ENCODE data around the gene UGT1A5. TPM values are rescaled to one million over a fixed set of nuclear protein-coding genes. Genes with fewer than 3 reads are reported as not detected.

The UGT1A5 gene
- total RNA-seq, 1 donor from 2014 or later, result not detected

DNA sequence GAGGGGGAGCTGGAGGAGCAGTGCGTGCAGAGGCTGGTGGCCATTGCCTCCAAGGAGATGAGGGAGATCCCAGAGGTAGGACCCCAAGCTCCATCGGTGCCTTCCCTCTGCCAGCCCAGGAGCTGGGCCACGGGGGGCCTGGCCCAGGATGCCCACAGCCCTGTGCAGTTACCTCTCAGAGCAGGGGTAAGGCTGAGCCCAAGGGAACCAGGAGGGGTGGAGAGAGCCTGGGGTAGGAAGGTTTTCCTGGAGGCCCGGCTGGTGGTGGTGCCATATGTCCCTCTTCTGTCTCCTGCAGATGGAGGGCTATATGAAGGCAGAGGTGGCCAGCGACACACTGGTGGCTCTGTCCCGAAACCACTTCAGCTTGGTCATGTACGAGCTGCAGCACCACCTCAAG lies 76.8 kb downstream of the UGT1A5 start:
- no peak for DNase-seq

- DNase-seq, result no peak
These were observed 78.6 kb downstream of the UGT1A5 start for GRCh38 chr2:233791151-233791882.

DNA sequence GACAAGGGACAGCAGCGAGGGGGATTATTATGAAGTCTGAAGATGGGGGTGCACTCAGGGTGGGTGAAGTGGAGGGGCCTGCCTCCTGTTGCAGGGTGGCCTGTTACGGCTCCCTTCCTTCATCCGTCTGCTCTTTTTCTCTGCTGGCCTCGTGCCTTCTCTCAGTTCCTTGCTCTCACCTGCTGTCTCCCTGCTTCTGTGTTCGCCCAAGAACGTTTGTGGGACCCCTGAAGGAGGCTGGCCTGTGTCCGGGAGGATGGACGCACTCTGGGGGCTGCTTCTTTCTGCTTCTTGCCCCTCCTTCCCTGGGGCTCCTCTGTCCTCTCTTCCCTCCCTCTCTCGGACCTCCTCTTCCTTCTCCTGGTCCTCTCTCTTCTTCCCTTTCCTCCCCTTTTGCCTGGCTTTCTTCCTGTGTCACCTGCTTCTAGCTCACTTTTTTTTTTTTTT lies 79.2 kb downstream of the UGT1A5 start:
- DNase-seq, result no peak

DNA sequence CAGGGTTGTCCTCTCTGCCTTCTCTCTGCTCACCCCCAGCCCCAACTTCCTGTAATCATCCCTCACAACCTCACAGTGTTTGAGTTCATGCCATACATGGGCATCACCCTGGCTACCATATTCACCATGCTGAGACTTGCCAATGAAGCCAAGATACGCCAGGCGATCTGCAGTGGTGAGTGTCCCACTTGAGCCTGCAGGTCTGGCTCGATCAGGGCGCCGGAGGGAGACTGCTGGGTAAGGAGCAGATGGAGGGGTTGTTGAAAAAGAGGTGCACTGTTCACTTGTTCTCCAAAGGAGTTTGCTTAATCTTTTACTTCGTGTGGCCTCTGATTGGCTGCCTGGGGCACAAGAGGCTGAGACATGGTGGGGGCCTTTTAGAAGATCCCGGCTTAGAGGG lies 80.0 kb downstream of the UGT1A5 start:
- DNase-seq, result no peak

- no peak for DNase-seq
These were observed 80.9 kb downstream of the UGT1A5 start for GRCh38 chr2:233793465-233794127.

GRCh38 chr2:233794128-233794658 lies 81.5 kb downstream of the UGT1A5 start:
- no peak for DNase-seq

DNA sequence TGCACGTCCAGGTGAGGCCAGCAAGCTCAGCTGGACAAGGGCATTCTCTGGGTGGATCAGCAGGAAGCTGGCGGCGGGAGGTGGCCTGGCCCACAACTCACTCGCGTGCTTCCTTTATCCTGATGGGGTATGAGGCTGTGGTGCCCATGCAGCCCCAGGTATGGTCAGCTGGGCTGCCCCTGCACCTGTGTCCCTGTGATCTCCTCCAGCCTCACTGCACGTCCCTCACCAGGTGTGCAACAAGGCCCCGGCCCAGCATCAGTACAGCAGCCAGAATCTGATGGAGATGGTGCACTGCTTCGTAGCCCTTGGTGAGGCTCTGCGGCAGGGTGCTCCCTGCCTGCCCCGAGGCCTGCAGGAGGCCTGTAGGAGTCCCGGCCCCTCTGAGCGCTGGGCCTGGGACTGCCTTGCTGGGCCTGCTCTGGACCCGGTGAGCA lies 83.0 kb downstream of the UGT1A5 start:
- no peak for DNase-seq

- no peak for DNase-seq
These were observed 83.5 kb downstream of the UGT1A5 start for GRCh38 chr2:233796254-233796653.

GRCh38 chr2:233798335-233799086 lies 85.8 kb downstream of the UGT1A5 start:
- no peak for DNase-seq

DNA sequence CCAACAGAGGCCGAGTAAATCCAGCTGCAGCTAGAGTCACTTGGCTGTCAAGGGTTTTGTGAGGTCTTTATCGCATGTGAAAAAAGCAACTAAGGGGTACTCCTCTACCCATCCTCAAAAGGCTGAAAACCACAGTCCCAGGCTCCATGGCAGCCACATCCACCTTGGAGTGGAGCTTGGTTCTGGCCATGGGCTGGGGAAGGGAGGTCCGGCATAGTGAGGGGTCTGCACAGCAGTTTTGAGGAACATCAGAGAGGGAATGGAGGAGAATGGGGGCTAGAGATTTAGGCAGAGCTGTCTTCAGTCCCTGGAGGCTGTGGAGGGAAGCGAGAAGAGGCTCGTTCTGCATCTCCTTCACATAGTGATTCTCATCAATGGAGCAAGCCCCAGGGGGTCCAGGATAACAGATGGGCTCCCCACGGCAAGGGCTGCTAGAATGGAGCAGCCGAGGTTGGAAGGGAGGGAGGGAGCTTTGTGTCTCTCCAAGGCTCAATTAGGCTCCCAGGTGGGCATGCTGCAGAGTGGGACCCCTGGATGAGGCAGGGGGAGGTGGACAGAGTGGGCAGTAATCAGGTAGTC lies 86.5 kb downstream of the UGT1A5 start:
- no peak for DNase-seq

DNA sequence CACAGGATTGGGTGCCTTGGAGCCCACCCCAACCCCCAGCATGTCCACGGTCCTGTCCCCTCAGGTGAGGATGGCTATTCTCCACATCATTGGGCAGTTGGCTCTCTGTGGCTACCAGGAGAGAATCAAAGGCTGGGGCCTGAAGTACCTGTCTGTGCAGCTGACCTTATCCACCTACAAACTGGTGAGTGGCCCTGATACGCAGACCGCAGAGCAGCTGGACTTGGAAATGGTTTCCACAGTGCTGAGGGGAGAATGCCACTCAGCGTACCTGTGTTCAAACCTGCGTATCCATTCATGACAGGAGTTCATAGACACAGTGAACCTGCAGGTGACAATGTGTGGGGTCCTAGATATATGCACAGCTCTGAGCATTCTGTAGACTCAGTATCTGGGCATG lies 87.0 kb downstream of the UGT1A5 start:
- no peak for DNase-seq

GRCh38 chr2:233800208-233800607 lies 87.5 kb downstream of the UGT1A5 start:
- DNase-seq, result no peak

DNA sequence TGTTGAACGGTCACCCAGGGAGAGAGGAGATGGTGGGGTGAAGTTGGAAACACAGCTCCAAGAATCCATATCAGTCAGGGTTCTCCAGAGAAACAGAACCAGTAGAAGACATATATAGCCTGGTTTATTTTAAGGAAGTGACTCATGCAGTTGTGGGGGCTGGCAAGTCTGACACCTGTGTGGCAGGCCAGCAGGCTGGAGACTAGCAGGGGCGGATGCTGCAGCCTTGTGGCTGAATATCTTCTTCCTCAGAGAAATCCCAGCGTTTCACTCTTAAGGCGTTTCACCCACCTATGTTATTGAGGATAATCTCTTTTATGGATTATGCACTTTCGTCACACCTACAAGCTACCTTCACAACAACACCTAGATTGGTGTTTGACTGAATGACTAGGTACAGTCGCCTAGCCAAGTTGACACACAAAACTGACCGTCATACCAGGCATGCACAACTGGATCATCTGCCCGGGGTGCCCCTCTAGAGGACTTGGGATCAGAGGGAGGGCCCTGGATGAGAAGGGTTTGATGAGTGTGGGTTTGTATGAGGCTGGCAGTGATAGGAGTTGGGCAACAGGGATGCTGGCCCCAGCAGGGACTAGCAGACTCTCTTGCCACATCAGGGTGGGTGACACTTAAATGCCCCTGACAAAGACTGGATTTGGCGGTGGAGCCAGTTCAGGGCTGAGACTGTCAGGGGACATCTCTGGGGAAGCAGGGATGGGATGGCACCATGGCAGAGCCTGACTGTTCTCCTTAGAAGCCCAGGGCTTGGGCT lies 88.8 kb downstream of the UGT1A5 start:
- DNase-seq, result no peak

DNA sequence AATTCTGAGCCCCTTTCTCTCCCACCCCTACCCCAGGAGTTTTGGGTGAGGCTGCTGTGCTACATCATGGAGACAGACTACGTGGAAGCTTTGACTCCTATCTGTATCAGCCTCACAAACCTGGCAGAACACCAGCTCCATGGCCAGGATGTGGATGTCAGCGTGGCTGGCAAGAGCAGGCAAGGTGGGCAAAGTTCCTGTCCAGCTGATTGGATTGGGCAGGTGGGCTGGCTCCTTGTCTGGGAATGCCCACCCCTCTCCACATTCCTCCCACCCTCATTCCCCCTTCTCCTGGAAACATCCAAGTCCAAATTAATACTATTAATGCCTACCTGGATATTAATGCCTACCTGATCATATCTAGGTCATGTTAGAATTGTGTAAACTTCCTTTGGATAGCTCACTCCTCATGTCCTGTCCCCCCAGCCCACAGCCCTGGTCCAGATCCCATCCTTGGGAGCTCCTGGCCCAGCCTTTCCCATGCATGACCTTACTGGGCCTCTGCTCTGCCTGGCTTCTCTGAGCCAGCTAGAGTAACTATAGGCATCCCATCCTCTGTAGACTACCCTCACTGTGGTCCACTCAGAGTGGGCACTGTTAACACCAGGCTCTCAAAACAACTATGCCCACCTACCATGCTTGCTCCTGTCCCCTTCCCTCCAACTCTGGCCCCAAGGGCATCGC lies 89.6 kb downstream of the UGT1A5 start:
- DNase-seq, result no peak

- no peak for DNase-seq
These were observed 90.7 kb downstream of the UGT1A5 start for GRCh38 chr2:233803292-233803911.

DNA sequence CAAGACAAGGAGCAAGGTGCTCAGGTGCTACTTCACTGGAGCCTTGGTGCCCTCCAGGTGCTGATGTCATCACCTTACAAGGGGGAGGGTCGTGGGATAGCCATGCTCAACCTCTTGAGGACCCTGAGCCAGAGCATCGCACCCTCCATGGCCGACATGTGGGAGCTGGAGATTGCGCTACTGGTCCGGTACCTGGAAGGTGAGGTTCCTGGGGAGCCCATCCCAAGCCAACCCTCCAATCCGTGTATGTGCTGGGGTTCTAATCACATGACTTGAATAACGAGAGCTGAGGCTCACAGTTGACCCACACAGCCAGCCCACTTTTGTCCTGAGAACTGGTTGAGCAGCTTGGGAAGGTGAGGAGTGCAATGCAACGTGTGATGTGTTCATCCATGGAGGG lies 91.3 kb downstream of the UGT1A5 start:
- DNase-seq, result no peak

- DNase-seq, result no peak
These were observed 94.6 kb downstream of the UGT1A5 start for GRCh38 chr2:233807215-233807865.

GRCh38 chr2:233807966-233808935 lies 95.5 kb downstream of the UGT1A5 start:
- no peak for DNase-seq

DNA sequence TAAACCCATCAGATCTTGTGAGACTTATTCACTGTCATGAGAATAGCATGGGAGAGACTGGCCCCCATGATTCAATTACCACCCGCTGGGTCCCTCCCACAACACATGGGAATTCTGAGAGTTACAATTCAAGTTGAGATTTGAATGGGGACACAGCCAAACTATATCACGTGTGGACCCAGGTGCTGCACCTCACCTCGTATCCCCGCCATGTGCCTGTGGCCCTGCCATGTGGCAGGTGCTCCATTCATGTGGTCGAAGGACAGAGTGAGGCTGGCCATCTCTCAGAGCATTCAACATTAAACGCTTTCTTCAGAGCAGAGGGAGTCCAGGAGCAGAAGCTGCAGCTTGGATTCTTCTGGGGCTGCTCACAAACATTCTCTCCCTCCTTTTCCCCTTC lies 97.7 kb downstream of the UGT1A5 start:
- no peak for DNase-seq

All from occipital lobe (tissue), 2 donors.